Measurements from ENCODE around the gene TACSTD2.

TACSTD2 gene

DNA sequence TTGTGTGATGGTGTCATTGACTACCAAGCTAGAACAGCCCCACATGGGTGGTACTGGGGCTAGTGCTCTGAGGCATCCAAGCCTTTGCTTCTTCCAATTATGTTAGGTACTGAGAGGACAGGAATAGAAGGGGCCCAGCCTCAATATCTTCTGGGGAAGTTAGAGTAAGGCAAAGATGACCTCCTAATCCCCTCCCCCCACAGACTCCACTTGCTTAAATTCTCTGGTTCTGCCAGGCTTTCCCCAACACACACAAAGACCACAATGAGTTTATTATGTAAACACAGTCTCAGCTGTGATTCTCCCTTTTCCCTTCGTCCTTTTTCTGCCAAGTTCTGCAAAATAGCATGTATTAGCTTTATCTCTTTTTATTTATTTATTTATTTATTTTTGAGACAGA is 3.1 kb upstream of the TACSTD2 start:
- Histone ChIP-seq H3K9me3 (ENCODE audit: control insufficient read depth, insufficient read depth, low read length) (no peaks in the 10 kb centered on the region), H3K27ac (ENCODE audit: low read depth, low read length) (no peak overlapping the region), H3F3A (ENCODE audit: control insufficient read depth, insufficient read depth) (no peaks in the 10 kb centered on the region), H3K4me1 (ENCODE audit: control insufficient read depth, low read length) (peaks cover 5% of the 10 kb centered on the region), H3K27me3 (ENCODE audit: control insufficient read depth, low read length) (no peaks in the 10 kb centered on the region), H3K36me3 (ENCODE audit: control insufficient read depth, low read length) (no peaks in the 10 kb centered on the region), H3K4me2 (ENCODE audit: low read length) (no peak overlapping the region), H3K9me2 (replicated peaks; ENCODE audit: control insufficient read depth, low read length) (no peaks in the 10 kb centered on the region), H3K79me2 (ENCODE audit: control insufficient read depth, low read length) (no peaks in the 10 kb centered on the region), H3K4me3 (ENCODE audit: low read length) (no peak overlapping the region), H4K20me1 (ENCODE audit: control insufficient read depth, insufficient read depth, low read depth, low read length) (no peaks in the 10 kb centered on the region)
- TF ChIP-seq, protein P1, sequence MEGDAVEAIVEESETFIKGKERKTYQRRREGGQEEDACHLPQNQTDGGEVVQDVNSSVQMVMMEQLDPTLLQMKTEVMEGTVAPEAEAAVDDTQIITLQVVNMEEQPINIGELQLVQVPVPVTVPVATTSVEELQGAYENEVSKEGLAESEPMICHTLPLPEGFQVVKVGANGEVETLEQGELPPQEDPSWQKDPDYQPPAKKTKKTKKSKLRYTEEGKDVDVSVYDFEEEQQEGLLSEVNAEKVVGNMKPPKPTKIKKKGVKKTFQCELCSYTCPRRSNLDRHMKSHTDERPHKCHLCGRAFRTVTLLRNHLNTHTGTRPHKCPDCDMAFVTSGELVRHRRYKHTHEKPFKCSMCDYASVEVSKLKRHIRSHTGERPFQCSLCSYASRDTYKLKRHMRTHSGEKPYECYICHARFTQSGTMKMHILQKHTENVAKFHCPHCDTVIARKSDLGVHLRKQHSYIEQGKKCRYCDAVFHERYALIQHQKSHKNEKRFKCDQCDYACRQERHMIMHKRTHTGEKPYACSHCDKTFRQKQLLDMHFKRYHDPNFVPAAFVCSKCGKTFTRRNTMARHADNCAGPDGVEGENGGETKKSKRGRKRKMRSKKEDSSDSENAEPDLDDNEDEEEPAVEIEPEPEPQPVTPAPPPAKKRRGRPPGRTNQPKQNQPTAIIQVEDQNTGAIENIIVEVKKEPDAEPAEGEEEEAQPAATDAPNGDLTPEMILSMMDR (IDR thresholded peaks at IDR 0.05; ENCODE audit: low read depth, low read length, poor library complexity, severe bottlenecking): no peak
- no peak for TF ChIP-seq EZH2phosphoT487 (IDR thresholded peaks at IDR 0.05; ENCODE audit: borderline replicate concordance, low read length)

GRCh38 chr1:58577654-58578030 is 590 bp upstream of the TACSTD2 start:
- H3K27me3 ChIP-seq (ENCODE audit: control insufficient read depth, low read length): peaks cover 8% of the 10 kb centered on the region
- H3K4me2 ChIP-seq (ENCODE audit: low read length): no peak overlapping the region
- no peaks in the 10 kb centered on the region for H3K4me1 ChIP-seq (ENCODE audit: control insufficient read depth, low read length)
- no peaks in the 10 kb centered on the region for H3K9me2 ChIP-seq (replicated peaks; ENCODE audit: control insufficient read depth, low read length)
- no peaks in the 10 kb centered on the region for H4K20me1 ChIP-seq (ENCODE audit: control insufficient read depth, insufficient read depth, low read depth, low read length)
- no peaks in the 10 kb centered on the region for H3K9me3 ChIP-seq (ENCODE audit: control insufficient read depth, insufficient read depth, low read length)
- no peaks in the 10 kb centered on the region for H3K79me2 ChIP-seq (ENCODE audit: control insufficient read depth, low read length)
- H3F3A ChIP-seq (ENCODE audit: control insufficient read depth, insufficient read depth): no peaks in the 10 kb centered on the region
- H3K27ac ChIP-seq (ENCODE audit: low read depth, low read length): no peak overlapping the region
- H3K4me3 ChIP-seq (ENCODE audit: low read length): no peak overlapping the region
- no peaks in the 10 kb centered on the region for H3K36me3 ChIP-seq (ENCODE audit: control insufficient read depth, low read length)
- no peak for TF ChIP-seq EZH2phosphoT487 (IDR thresholded peaks at IDR 0.05; ENCODE audit: borderline replicate concordance, low read length)
- TF ChIP-seq, protein P1 (IDR thresholded peaks at IDR 0.05; ENCODE audit: low read depth, low read length, poor library complexity, severe bottlenecking): no peak

DNA sequence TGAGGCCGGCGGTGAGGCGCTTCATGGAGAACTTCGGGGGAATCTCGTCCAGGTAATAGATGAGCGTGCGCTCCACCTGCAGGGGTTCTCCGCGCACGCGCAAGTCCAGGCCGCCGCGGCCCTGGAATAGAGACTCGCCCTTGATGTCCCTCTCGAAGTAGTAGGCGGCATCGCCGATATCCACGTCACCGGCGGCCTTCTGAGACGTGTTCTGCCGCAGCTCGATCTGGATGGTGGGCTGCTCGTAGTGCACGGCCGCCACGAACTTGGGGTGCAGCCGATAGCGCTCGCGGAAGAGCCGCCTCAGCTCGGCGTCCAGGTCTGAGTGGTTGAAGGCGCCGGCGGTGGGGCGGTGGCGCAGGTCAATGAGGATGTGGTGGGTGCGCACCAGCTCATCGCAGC is 726 bp downstream of the TACSTD2 start:
- no peaks in the 10 kb centered on the region for H3K4me1 ChIP-seq (ENCODE audit: control insufficient read depth, low read length)
- H3K9me3 ChIP-seq (ENCODE audit: control insufficient read depth, insufficient read depth, low read length): no peaks in the 10 kb centered on the region
- TF ChIP-seq EZH2phosphoT487 (IDR thresholded peaks at IDR 0.05; ENCODE audit: borderline replicate concordance, low read length): no peak
- TF ChIP-seq, protein P1 (IDR thresholded peaks at IDR 0.05; ENCODE audit: low read depth, low read length, poor library complexity, severe bottlenecking): no peak
- no peaks in the 10 kb centered on the region for H4K20me1 ChIP-seq (ENCODE audit: control insufficient read depth, insufficient read depth, low read depth, low read length)
- H3K27ac ChIP-seq (ENCODE audit: low read depth, low read length): no peak overlapping the region
- H3K4me3 ChIP-seq (ENCODE audit: low read length): no peak overlapping the region
- peaks cover 20% of the 10 kb centered on the region for H3K27me3 ChIP-seq (ENCODE audit: control insufficient read depth, low read length)
- no peaks in the 10 kb centered on the region for H3K36me3 ChIP-seq (ENCODE audit: control insufficient read depth, low read length)
- no peaks in the 10 kb centered on the region for H3F3A ChIP-seq (ENCODE audit: control insufficient read depth, insufficient read depth)
- H3K79me2 ChIP-seq (ENCODE audit: control insufficient read depth, low read length): no peaks in the 10 kb centered on the region
- no peaks in the 10 kb centered on the region for H3K9me2 ChIP-seq (replicated peaks; ENCODE audit: control insufficient read depth, low read length)
- H3K4me2 ChIP-seq (ENCODE audit: low read length): no peak overlapping the region
